Fibroblast of skin of back (primary cell): ENCODE measurements around the gene ADIPOR1. TPM values are rescaled to one million over a fixed set of nuclear protein-coding genes. Genes with fewer than 3 reads are reported as not detected.
"Not testable (repeated sequence)": the region's sequence is repeated elsewhere in the genome, so short reads cannot be mapped to it uniquely, and the experiment has no call there.

Source experiments
- DNase-seq: peaks from one replicate; pipeline ENCODE4 v3.0.0-alpha.2; 2013
- polyA plus RNA-seq, 2 experiments: library from polyadenylated mRNA; unstranded; fragments of 120-200 nt; gene quantifications; one replicate each; pipeline ENCODE4 v1.2.1, GENCODE V29; 2013; ENCODE audit not compliant: insufficient read length in 2 of 2

Gene ADIPOR1, protein sequence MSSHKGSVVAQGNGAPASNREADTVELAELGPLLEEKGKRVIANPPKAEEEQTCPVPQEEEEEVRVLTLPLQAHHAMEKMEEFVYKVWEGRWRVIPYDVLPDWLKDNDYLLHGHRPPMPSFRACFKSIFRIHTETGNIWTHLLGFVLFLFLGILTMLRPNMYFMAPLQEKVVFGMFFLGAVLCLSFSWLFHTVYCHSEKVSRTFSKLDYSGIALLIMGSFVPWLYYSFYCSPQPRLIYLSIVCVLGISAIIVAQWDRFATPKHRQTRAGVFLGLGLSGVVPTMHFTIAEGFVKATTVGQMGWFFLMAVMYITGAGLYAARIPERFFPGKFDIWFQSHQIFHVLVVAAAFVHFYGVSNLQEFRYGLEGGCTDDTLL
- 82.4 TPM for polyA plus RNA-seq (2013, experiment 1 of 2; ENCODE audit: insufficient read length)
- 82.8 TPM for polyA plus RNA-seq (2013, experiment 2 of 2; ENCODE audit: insufficient read length)

GRCh38 chr1:202957733-202958543, at the start of gene ADIPOR1:
Gene ADIPOR1 (minus strand): TSS chr1:202958312. CDS start chr1:202951070, 7,242 bp downstream.
- DNase-seq = peak; percentile 86

DNA sequence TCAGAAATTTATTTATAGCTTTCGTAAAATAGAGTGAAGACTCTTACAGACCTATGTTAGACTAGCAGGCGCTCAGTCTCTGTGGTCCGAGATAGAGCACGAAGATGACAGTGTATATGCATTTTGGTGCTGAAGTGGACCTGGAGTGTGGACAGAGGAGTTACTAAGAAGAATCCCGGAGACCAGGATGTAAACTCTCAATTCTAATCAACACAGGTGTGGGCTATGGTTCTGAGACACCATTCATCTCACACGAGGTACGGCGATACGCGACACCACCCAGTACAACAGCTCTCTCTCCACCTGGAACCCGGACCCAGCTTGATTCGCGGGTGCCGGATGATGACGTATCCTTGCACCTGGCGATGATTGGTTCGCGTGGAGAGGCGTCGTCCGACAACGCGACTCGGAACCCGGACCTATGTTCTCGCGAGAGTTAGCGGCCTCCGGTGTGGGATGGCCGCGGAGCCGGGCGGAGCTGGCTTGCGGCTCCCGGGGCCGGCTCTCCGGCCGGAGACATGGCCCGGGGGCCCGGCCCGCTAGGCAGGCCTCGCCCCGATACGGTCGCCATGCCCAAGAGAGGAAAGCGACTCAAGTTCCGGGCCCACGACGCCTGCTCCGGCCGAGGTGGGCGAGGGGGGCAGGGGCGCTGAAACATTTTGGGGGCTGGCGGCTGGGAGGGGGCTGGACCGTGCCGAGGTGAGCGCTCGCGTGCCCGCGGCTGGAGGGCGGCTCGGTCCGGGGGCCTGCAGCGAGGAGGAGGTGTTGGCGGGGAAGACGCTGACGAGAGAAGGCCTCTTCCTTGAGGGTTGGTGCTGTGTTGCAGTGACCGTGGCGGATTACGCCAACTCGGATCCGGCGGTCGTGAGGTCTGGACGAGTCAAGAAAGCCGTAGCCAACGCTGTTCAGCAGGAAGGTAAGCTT, 49.1 kb upstream of the ADIPOR1 start, which contains the start of gene TMEM183A:
Gene TMEM183A, plus strand, starts transcription at position 427 of the 924 bp plus-strand sequence. Its CDS starts 92 bp downstream, at position 519.
- DNase-seq = peak; percentile 97

DNA sequence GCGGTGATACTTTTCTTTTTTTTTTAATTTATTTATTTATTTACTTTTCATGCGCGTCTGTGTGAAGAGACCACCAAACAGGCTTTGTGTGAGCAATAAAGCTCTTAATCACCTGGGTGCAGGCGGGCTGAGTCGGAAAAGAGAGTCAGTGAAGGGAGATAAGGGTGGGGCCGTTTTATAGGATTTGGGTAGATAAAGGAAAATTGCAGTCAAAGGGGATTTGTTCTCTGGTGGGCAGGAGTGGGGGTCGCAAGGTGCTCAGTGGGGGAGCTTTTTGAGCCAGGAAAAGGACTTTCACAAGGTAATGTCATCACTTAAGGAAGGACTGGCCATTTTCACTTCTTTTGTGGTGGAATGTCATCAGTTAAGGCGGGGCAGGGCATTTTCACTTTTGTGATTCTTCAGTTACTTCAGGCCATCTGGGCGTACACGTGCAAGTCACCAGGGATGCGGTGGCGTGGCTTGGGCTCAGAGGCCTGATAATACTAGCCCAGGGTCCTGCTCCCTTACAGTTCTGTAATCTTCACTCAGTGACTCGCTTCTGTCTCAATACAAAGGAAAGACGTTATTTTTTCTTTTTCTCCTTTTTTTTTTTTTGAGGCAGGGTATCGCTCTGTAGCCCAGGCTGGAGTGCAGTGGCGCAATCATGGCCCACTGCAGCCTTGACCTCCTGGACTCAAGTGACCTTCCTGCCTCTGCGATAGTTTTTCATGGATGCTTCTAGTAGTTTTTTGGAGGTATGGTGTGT, 47.5 kb upstream of the ADIPOR1 start:
- not testable (repeated sequence) for DNase-seq

DNA sequence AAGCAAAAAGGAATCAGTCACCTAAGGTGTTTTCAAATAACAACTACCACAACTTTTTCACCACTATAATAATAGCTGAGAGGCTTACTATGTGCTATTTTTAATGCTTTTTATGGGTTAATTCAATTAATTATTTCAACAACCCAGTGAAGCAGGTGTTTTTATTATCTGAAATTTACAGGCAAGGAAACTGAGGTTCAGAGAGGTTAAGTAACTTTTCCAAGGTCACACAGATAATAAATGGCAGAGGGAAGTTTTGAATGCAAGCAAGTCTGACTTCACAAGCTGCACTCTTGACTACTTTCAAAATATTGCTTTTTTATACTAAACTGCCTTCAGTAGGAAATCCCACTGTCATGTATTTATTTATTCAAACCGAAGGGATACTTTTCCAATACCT, 44.8 kb upstream of the ADIPOR1 start:
- DNase-seq = no peak

- DNase-seq = no peak
Measured at GRCh38 chr1:203001986-203002385, 43.9 kb upstream of the ADIPOR1 start.

DNA sequence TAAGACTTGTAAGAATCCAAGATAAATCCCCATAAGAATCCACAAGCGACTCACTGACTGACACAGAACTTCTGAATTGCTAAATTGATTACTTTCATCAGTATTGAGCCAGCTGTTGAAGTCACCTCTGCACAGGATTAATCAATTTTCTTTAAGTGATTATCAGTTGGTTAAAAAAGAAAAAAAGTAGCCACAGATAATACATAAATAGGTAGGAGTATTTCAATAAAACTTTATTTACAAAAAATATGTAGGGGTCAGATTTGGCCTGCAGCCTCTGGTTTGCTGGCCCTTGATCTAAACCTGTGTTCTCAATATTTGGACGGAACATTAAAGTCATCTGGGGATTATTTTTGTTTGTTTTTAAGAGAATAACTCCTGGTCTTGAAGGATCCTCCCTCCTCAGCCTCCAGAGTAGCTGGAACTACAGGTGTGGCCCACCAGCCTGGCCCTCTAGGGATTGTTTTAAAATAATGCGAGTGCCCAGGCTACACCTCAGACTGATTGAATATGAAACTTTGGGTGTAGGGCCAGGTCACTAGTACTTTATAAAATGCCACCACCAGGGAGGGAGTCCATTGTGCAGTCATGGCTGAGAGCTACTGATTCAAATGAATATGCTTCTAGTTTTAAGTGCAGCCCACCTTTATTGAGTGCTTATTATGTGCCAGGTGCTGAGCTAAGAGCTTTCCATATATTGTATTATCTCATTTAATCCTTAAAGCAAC, 42.3 kb upstream of the ADIPOR1 start:
- DNase-seq = no peak

DNA sequence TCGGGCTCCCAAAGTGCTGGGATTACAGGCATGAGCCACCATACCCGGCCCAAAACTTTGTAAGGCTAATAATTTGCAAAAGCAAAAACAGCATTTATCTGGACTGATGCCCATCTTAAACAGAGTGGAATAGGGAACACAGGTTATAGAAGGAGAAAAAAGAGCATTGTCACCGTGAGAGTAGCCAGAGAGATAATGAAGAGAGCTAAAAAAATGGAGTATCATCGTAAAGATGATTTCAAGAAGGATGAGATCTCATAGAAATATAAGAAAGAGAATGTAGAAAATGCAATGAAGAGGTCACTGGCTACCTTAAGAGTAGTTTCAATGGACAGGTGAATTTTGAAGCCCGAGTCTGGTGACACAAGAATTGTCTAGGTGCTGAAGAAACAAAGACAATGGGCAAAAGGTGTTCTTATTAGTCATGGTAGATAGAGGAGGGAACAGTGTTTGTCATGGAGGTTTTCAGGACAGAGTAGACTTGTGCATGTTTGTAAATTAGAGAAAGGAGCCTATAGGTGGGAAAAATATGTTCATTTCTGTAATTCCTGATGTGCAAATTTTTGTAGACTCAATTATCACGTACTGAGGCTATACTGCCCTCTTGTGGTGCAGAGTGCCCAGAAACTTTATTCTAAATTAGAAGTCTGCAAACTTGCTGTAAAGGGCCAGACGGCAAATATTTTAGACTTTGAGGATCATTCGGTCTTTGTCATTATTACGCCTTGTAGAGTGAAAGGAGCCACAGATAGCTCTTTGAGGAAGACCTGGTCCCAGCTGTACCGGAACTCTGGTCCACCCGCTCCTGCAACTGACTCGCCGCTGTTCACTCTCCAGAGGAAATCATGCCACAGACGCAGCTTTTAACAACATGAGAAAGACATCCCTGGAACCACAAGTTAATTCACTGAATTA, 41.0 kb upstream of the ADIPOR1 start:
- DNase-seq = peak; percentile 39

DNA sequence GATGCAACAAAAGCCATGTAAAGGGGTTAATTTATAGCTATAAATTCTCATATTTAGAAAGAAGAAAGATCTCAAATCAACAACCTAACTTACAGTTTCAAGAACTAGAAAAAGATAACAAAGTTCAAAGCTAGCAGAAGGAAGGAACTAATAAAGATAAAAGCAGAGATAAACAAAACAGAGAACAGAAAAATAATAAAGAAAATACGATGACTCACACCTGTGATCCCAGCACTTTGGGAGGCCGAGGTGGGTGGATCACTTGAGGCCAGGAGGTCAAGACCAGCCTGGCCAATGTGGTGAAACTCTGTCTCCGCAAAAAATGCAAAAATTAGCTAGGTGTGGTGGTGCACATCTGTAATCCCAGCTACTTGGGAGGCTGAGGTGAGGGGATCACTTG, 36.6 kb upstream of the ADIPOR1 start:
- no peak for DNase-seq

DNA sequence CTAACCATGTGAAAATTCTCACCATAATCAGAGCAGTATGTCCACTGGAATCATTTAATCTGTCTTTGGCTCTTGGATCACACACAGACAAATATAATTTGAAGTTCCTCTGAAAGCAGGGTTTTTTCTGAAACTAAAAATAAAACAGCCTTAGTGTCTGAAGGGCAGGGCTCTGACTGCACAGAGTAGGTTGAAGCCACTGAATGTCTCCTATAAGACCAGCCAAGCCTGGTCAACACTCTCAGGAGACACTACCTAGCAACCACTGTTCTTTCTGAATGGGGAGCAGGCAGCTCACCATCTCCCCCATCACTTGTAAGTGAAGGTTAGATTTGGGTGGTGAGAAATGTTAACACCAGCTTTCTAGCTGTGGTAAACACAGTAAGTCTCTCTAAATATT, 33.0 kb upstream of the ADIPOR1 start:
- DNase-seq = no peak

- no peak for DNase-seq
Measured at GRCh38 chr1:202989879-202990278, 31.8 kb upstream of the ADIPOR1 start.

DNA sequence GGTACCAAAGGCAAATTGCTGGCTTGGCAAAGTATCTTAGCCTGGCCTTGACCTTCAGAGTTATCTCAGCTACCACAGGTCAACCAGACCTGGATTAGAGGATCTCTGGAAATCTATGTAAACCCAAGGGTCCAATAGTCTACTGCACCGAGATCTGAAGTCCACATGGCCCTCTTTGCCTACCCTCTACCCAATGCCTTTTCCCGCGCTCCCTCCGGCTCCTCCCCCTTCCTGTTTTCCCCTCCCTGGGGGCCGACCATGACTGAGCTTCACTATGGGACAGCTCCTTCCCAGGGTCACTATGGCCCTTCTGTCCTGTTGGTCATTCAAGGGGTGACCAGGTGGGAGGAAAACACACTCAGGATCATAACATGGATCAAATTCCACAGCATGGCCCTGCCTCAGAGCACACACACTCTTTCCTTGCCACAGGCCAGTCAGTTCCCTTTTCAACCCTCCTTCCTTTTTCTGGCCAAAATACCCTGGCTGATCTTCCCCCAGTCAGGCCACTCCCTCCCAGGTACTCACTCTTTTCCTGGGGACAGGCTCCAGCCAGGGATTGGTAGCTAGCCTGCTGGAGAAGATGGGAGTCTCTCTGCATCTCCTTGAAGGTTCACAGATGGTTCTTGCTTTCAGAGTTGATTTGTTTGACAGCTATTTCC, 29.9 kb upstream of the ADIPOR1 start:
- no peak for DNase-seq

- DNase-seq = no peak
Measured at GRCh38 chr1:202987255-202987654, 29.1 kb upstream of the ADIPOR1 start.

GRCh38 chr1:202986120-202986519, 28.0 kb upstream of the ADIPOR1 start:
- not testable (repeated sequence) for DNase-seq

- no peak for DNase-seq
Measured at GRCh38 chr1:202982715-202983430, 24.8 kb upstream of the ADIPOR1 start.

GRCh38 chr1:202981939-202982338, 23.8 kb upstream of the ADIPOR1 start:
- no peak for DNase-seq

- no peak for DNase-seq
Measured at GRCh38 chr1:202979459-202979858, 21.3 kb upstream of the ADIPOR1 start.

DNA sequence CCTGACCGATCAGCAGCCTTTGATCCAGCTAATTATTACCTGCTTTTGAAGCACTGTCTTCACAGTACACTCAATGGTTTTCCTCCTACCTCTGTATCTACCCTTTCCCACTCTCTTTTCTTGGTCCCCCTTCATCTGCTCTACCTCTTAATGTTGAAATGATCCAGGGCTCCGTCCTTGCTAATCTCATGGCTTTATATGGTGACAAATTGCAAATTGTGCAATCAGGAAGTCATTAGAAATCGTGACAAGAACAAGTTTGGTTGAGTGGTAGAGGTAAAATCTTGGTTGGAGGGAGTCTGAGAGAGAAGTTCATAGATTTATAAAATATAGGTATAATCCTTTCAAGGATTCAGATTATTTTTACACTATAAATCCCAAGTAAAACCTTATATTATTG, 18.5 kb upstream of the ADIPOR1 start:
- no peak for DNase-seq

DNA sequence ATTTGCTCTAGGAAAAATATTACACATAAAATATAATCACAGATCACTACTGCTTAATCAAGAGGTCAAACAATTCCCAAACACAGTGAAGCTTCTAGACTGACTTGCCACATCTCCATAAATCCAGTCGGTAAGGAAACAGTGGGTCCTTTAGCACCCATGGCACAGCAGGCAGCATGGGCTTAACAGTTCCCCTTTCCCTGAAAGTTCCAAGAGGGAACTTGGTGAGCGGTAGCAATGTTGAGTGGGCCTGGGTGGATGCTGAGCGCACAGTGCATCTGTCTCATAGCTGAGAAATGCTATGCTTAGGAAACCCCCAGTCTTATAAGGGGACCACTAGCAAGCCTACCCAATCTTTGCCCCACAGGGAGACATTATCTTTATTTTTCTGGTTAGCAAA, 16.7 kb upstream of the ADIPOR1 start:
- DNase-seq = no peak
